Measurements from ENCODE around the gene GABRP.

- TF ChIP-seq POLR2AphosphoS5 (IDR thresholded peaks at IDR 0.05; ENCODE audit: low read depth, low read length) (no peak), POLR2A (IDR thresholded peaks at IDR 0.05; ENCODE audit: low read depth, low read length) (no peak)
Measured at GRCh38 chr5:170774831-170775230, 8.7 kb upstream of the GABRP start.
